AG04450 (cell line): ENCODE results near the gene ATP4B. TPM values are rescaled to one million over a fixed set of nuclear protein-coding genes. Genes with fewer than 3 reads are reported as not detected.

Experiments
- CTCF ChIA-PET: fragments of 300-600, 350-600 bp; formaldehyde crosslinking; extraction: SDS; loops from one replicate; lab custom pipeline; 2022; ENCODE audit warnings: antibody characterized with exemption, inconsistent platforms; lab: Charles Lee
- POLR2A ChIA-PET: fragments of 350-600 bp; formaldehyde crosslinking; extraction: SDS; loops from one replicate; lab custom pipeline; 2021; ENCODE audit warnings: antibody characterized with exemption, inconsistent platforms; lab: Yijun Ruan, JAX
- DNase-seq: peaks from one replicate; pipeline ENCODE4 v3.0.0-alpha.2; 2011; ENCODE audit warnings: low read depth, low spot score
- H3K27ac ChIP-seq: one replicate; pipeline ENCODE4 v1.5.1; 2012; ENCODE audit warnings: low read depth, low read length, control low read depth
- H3K27me3 ChIP-seq: one replicate; pipeline ENCODE4 v1.6.0; 2012; ENCODE audit warnings: low read length; ENCODE audit not compliant: control insufficient read depth, insufficient read depth
- H3K4me3 ChIP-seq: 2 replicates; pipeline ENCODE4 v1.5.1; 2011; ENCODE audit warnings: mild to moderate bottlenecking, low read depth, low read length, control low read depth
- H3K9me3 ChIP-seq: 2 replicates; pipeline ENCODE4 v1.5.1; 2012; ENCODE audit warnings: low read length; ENCODE audit not compliant: control insufficient read depth, insufficient read depth
- CTCF ChIP-seq: IDR thresholded peaks from 2 replicates; pipeline ENCODE4 v1.5.1; 2011; ENCODE audit warnings: low read depth, low read length, control low read depth, inconsistent platforms
- polyA plus RNA-seq: library from polyadenylated mRNA; depleted of rRNA; stranded (reverse); fragments of >200 nt; gene quantifications from 2 replicates; pipeline ENCODE4 v1.2.3, GENCODE V29; 2011

ATP4B gene
- polyA plus RNA-seq, 1 experiment, result not detected

DNA sequence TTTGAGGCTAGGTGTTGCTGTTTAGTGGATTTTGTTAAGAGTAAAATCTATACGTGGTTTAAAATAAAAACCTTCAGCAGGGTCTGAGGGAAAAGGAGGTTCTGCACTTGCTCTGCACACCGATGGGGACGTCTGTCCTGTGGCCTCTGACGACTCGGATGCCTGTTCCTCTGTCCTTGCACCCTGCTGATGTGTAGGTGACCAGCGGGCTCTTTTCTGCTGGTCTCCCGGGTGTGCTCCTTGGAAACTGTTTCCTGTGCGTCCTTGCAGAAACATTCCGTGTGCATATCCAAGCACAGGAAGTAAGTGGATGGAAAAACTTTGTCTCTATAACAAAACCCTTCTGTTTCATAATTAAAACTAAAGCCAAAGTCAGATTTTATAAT, 3.8 kb downstream of the ATP4B start:
- ChIA-PET CTCF (no interaction called here), POLR2A (no interaction called here)
- DNase-seq, result no peak
- Histone ChIP-seq H3K27me3 (no peaks in the 10 kb centered on the region), H3K27ac (no peak overlapping the region), H3K9me3 (no peaks in the 10 kb centered on the region; the same call in 1 of the 2 replicates), H3K4me3 (no peak overlapping the region)
- no peak for TF ChIP-seq CTCF

DNA sequence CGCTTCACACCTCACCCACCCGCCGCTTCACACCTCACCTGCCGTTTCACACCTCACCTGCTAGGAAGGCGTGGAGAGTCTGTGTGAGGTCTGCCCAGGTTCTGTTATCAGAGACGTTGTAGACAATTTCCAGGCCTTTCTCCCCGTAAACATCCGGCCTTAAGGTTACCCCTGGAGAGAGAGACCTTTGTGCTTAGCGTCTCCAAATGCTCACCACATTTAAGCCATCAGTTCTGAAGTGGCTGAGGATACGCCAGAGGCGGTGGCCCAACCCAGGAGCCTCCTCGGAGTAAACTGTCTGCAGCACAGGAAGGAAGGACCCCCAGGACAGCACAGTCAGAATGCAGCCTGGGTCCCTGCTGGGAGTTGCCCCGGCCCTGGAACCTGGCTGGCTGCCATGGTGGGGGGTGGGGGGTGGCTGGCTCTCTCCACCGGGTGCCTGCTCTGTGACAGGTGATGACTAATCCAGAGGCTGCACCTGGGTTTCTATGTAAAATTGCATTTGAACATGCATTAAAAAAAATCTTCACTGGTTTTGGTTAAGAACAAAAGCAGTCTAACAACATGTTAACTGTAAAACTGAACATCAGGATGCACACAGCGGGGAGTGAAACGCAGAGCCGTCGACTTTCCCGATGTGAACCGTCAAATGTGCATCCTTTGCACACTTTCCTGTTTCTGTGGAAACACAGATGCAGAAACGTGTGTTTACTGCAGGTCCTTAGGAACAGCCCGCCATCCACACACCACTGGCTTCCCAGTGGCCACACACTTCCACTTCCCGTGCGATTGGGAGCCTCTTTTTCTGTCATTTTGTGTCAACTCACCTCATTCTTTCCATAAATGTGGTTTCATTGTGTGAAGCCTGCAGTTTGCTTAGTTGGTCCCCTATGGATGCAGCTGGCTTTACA, 4.5 kb downstream of the ATP4B start:
- TF ChIP-seq CTCF, result no peak
- POLR2A ChIA-PET, result no interaction called here
- no peak for DNase-seq

GRCh38 chr13:113652404-113653263, 5.4 kb downstream of the ATP4B start:
- no peak for DNase-seq
- H3K27me3 ChIP-seq, result no peaks in the 10 kb centered on the region
- no peak for TF ChIP-seq CTCF
- POLR2A ChIA-PET, result no interaction called here
- no peaks in the 10 kb centered on the region; the same call in 1 of the 2 replicates for H3K9me3 ChIP-seq
- CTCF ChIA-PET, result no interaction called here
- no peak overlapping the region for H3K4me3 ChIP-seq
- H3K27ac ChIP-seq, result no peak overlapping the region

More for the DNA sequence above, 4.5 kb downstream of the ATP4B start:
- CTCF ChIA-PET, result no interaction called here
- H3K27me3 ChIP-seq, result no peaks in the 10 kb centered on the region
- H3K4me3 ChIP-seq, result no peak overlapping the region
- no peaks in the 10 kb centered on the region; the same call in 1 of the 2 replicates for H3K9me3 ChIP-seq
- no peak overlapping the region for H3K27ac ChIP-seq

DNA sequence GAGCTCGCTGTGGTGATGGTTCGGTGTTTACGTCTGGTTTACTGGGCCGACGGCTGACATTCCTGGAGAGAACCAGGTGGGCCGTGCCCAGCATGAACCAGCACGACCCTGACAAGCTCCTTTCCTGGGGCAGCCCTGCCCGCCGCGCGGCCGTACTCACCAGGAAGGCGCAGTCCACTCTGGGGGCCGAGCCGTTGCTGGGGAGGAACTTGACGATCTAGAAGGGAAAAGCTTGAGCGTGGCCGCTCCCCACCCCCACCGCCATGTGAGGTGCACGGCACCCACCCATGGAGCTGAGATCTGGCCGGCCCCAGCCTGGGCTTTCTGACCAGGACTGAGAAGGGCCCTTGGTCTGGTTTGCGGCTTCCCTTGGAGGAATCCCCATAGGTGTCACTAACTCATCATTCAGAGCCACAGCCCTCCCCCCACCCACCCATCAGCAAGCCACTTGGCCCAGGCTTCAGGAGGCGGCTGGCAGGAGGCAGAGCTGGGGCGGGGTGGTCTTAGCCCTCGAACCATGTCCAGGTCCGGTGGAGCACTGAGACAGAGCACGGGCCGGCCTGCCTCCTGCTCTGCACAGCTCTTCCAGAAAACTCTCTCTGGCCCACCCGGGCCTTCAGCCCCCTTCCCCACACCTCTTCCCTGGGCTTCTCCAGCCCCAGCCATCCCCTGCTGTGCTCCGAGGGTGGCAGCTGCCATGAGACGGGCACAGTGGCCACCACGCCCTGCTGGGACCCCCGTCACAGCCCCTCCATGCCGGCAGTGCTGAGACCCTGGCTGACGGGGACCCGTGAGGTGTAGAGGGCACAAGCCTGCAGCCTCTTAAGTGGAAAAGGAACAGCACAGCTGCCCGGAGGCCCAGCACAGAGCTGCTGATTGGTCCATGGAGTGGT, 6.2 kb downstream of the ATP4B start:
- DNase-seq, result no peak
- Histone ChIP-seq H3K27ac (no peak overlapping the region), H3K9me3 (no peaks in the 10 kb centered on the region; the same call in 1 of the 2 replicates), H3K27me3 (no peaks in the 10 kb centered on the region), H3K4me3 (no peak overlapping the region)
- no peak for TF ChIP-seq CTCF
- POLR2A ChIA-PET, result no interaction called here
- CTCF ChIA-PET, result no interaction called here
